SU-DHL-6 (cell line): ENCODE data around the gene AGRP.

Experiments used
- CTCF ChIP-seq: fragments of 200-600 bp; sonication (generic); IDR thresholded peaks from one replicate; pipeline ENCODE4 v1.5.1; 2017; ENCODE audit warnings: antibody characterized with exemption, mild to moderate bottlenecking, low read length, moderate library complexity; ENCODE audit not compliant: insufficient read depth, poor library complexity, severe bottlenecking
- EZH2phosphoT487 ChIP-seq: fragments of 200-600 bp; sonication (generic), shearing (Covaris generic); conservative IDR thresholded peaks from 2 replicates; pipeline ENCODE4 v1.6.1; 2018; ENCODE audit warnings: mild to moderate bottlenecking, antibody characterized with exemption, low read length, moderate library complexity, mixed read lengths

- no peak for TF ChIP-seq CTCF
- no peak for TF ChIP-seq EZH2phosphoT487
Observed at GRCh38 chr16:67449336-67449735, 34.0 kb downstream of the AGRP start.
